Measurements from ENCODE around the gene RAPGEF2.

GRCh38 chr4:159106636-159107035, 3.8 kb downstream of the RAPGEF2 start:
- TF ChIP-seq POLR2A (IDR thresholded peaks at IDR 0.05) (no peak), POLR2AphosphoS5 (IDR thresholded peaks at IDR 0.05) (no peak)
- TF ChIP-seq, protein P1, sequence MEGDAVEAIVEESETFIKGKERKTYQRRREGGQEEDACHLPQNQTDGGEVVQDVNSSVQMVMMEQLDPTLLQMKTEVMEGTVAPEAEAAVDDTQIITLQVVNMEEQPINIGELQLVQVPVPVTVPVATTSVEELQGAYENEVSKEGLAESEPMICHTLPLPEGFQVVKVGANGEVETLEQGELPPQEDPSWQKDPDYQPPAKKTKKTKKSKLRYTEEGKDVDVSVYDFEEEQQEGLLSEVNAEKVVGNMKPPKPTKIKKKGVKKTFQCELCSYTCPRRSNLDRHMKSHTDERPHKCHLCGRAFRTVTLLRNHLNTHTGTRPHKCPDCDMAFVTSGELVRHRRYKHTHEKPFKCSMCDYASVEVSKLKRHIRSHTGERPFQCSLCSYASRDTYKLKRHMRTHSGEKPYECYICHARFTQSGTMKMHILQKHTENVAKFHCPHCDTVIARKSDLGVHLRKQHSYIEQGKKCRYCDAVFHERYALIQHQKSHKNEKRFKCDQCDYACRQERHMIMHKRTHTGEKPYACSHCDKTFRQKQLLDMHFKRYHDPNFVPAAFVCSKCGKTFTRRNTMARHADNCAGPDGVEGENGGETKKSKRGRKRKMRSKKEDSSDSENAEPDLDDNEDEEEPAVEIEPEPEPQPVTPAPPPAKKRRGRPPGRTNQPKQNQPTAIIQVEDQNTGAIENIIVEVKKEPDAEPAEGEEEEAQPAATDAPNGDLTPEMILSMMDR (IDR thresholded peaks at IDR 0.05 in 8 of 11, conservative IDR thresholded peaks at IDR 0.05 in 3 of 11): no peak

All from spleen (tissue), 7 donors.